Stimulated activated CD4-positive, alpha-beta T cell treated with anti-CD3 and anti-CD28 coated beads, Interleukin-2, amount 100 ng/mL, for 24 hours (primary cell): ENCODE results near the gene IL17F.
A peak's percentile ranks its signal among the peaks of the same experiment; 100 is the strongest.
"Not testable (repeated sequence)": the region's sequence is repeated elsewhere in the genome, so short reads cannot be mapped to it uniquely, and the experiment has no call there.

ENCODE experiments used
- DNase-seq, 2 donors: peaks; one replicate each; pipeline ENCODE4 v3.0.0-alpha.2; 2020

IL17F gene

GRCh38 chr6:52243282-52243893, 912 bp downstream of the IL17F start:
- no peak for DNase-seq

GRCh38 chr6:52241819-52242218, 2.5 kb downstream of the IL17F start:
- DNase-seq = no peak

GRCh38 chr6:52233975-52234823, 10.1 kb downstream of the IL17F start:
- DNase-seq = peak; percentile 26 to 54

GRCh38 chr6:52233005-52233404, 11.3 kb downstream of the IL17F start:
- DNase-seq = no peak

- peak in 1 of 2 donors; percentile 26 for DNase-seq
These were observed 12.7 kb downstream of the IL17F start for GRCh38 chr6:52231406-52232127.

- no peak for DNase-seq
These were observed 13.6 kb downstream of the IL17F start for GRCh38 chr6:52230685-52231084.

- DNase-seq = peak; percentile 68 to 71
These were observed 16.8 kb downstream of the IL17F start for GRCh38 chr6:52227495-52227894.

- DNase-seq = peak; percentile 50 to 56
These were observed 23.0 kb downstream of the IL17F start for GRCh38 chr6:52221302-52221701.

- no peak for DNase-seq
These were observed 26.5 kb downstream of the IL17F start for GRCh38 chr6:52217761-52218160.

- no peak for DNase-seq
These were observed 27.2 kb downstream of the IL17F start for GRCh38 chr6:52216932-52217575.

GRCh38 chr6:52215787-52216186, 28.5 kb downstream of the IL17F start:
- no peak for DNase-seq

- peak; percentile 29 to 32 for DNase-seq
These were observed 31.2 kb downstream of the IL17F start for GRCh38 chr6:52213127-52213526.

- no peak for DNase-seq
These were observed 34.1 kb downstream of the IL17F start for GRCh38 chr6:52210227-52210626.

GRCh38 chr6:52209770-52210169, 34.5 kb downstream of the IL17F start:
- no peak for DNase-seq

- no peak for DNase-seq
These were observed 35.7 kb downstream of the IL17F start for GRCh38 chr6:52208612-52209011.

- no peak for DNase-seq
These were observed 37.2 kb downstream of the IL17F start for GRCh38 chr6:52207066-52207465.

- no peak for DNase-seq
These were observed 42.8 kb downstream of the IL17F start for GRCh38 chr6:52201493-52201892.

- DNase-seq = no peak
These were observed 43.3 kb downstream of the IL17F start for GRCh38 chr6:52201046-52201445.

- not testable (repeated sequence) for DNase-seq
These were observed 44.2 kb downstream of the IL17F start for GRCh38 chr6:52200088-52200487.

- no peak for DNase-seq
These were observed 48.4 kb downstream of the IL17F start for GRCh38 chr6:52195886-52196285.

GRCh38 chr6:52191824-52192223, 52.5 kb downstream of the IL17F start:
- no peak for DNase-seq

GRCh38 chr6:52190409-52190808, 53.9 kb downstream of the IL17F start:
- no peak for DNase-seq

- no peak for DNase-seq
These were observed 54.3 kb downstream of the IL17F start for GRCh38 chr6:52189974-52190373.
